GM18951 (cell line): ENCODE measurements around the gene CLCN4.

ENCODE experiments used
- POLR2A ChIP-seq: IDR thresholded peaks from 4 replicates; pipeline ENCODE4 v1.6.1; 2011; ENCODE audit warnings: mild to moderate bottlenecking; ENCODE audit not compliant: insufficient read length, insufficient read depth; ENCODE audit errors: extremely low read depth
- in situ Hi-C: fragments of 300-500 bp; cut with MboI; formaldehyde crosslinking; loops from one replicate; pipeline ENCODE4 v1.12.0; 2022; ENCODE audit warnings: low sequenced_read_pairs, mixed read lengths, inconsistent platforms; ENCODE audit not compliant: unreplicated experiment

CLCN4 gene

DNA sequence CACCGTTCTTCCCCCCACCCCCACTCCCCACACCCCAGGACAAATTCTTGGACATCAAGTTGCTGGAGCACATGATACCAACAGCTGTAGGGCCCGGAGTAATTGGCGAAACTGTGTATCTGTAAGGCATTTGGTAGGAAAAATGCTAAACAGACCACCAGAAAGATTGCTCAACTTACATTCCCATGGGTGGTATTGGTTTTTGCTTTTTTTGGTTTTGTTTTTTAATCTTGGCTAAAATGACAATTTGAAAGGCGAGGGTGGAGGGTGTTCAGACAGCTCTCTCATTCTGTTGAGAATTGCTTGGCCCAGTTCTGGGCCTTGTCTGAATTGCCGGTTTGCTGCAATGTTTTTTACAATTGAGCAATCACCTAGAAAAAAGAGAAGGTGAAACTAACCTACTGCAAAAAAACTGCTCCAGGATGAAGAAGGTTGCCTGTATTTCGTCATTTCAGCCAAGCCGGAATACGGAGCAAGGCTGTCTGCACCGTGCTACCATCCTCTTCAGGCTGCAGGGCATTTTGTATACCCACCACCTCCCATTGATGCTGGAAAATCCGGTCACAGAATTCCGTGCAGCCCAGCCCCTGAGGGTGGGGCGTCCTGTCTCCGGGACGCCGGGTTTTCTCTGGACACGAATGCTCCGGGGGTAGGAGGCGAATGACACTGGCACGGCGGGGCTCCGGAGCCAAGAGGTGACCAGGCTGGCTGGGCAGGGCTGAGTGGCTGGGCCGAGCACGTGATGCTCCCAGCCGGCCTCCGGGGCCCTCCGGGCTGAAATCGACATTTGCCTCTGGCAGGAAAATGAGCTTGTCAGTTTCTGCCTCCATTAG is at the start of gene CLCN4:
Gene CLCN4, plus strand, starts transcription at position 777 of the 833 bp plus-strand sequence. CDS start 28,058 bp downstream, outside the sequence.
- peak; percentile 27 for TF ChIP-seq POLR2A

DNA sequence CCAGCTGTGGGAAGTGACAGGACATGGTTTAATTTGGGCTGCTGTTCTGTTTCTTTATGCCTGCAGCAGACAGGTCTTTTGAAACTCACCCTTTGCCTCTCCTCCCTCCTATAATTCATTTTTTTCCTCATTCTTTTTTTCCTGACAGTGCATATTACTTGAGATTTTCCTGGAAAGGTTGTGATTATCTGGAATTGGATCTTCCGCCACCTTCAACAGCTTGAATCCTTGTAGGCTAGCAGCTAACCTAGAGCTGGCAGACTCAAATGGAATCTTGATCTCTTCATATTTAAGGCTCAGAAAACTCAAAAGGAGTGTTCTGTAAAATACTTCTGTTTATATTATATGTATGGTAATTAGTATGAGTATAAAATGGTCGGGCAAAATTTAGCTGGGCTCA is 49.3 kb upstream of the CLCN4 start:
- no peak for TF ChIP-seq POLR2A
- in situ Hi-C loops: loop anchor here (25.0 kb wide), 1 partner anchor 220 kb away; no protein-coding TSS in a partner anchor

More for the DNA sequence above, at the start of gene CLCN4:
- in situ Hi-C loops: no loop called here

DNA sequence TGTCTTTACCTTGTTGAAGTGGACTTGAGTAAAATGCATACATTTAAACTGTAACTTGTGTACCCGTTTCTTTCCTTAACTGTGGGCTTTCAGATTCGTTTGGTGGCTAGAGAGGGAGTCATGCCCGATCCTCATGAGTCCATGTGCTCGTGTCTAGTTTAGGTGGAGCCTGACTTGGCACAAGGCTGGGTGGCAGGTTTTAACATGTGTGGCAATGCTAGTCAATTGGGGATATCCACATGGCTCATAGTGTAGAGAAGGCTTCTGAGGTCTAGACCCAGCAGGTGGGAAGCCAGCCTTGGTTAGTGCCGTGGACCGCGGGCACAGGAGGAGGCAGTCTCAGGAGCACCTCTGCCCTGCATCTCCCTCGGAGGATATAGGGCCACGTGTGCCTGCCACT is 48.5 kb upstream of the CLCN4 start:
- no peak for TF ChIP-seq POLR2A

DNA sequence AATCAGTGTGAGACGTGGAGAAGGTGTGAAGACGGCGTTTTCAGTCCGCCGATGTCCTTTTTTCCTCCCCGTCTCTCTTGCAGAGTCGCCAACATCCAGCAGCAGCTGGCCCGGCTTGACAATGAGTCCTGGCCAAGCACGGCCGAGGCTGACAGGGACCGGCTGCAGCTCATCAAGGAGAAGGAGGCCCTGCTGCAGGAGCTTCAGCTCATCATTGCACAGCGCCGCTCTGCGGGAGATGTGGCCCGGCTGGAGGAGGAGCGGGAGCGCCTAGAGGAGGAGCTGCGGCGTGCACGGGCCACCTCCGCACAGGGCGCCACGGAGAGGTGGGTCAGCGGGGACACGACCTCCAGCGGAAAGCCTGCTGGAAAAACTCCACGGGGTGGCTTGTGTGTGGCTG is 47.1 kb upstream of the CLCN4 start:
- TF ChIP-seq POLR2A: no peak
- in situ Hi-C loops: loop anchor here (25.0 kb wide), 1 partner anchor 222 kb away; no protein-coding TSS in a partner anchor

More for the DNA sequence above, 48.5 kb upstream of the CLCN4 start:
- in situ Hi-C loops: loop anchor here (25.0 kb wide), 1 partner anchor 221 kb away; no protein-coding TSS in a partner anchor

- in situ Hi-C loops: loop anchor here (25.0 kb wide), 1 partner anchor 223 kb away; no protein-coding TSS in a partner anchor
Observed at GRCh38 chrX:10110316-10110935, 46.3 kb upstream of the CLCN4 start.

GRCh38 chrX:10110984-10111363 is 45.8 kb upstream of the CLCN4 start:
- TF ChIP-seq POLR2A: no peak
- in situ Hi-C loops: loop anchor here (25.0 kb wide), 1 partner anchor 224 kb away; no protein-coding TSS in a partner anchor

More at GRCh38 chrX:10110316-10110935, 46.3 kb upstream of the CLCN4 start:
- no peak for TF ChIP-seq POLR2A

- in situ Hi-C loops: loop anchor here (25.0 kb wide), 1 partner anchor 224 kb away; no protein-coding TSS in a partner anchor
- TF ChIP-seq POLR2A: peak; percentile 46
Observed at GRCh38 chrX:10111364-10112148, 45.2 kb upstream of the CLCN4 start.

GRCh38 chrX:10112510-10112909 is 44.3 kb upstream of the CLCN4 start:
- in situ Hi-C loops: loop anchor here (25.0 kb wide), 1 partner anchor 225 kb away; no protein-coding TSS in a partner anchor
- TF ChIP-seq POLR2A: no peak

- in situ Hi-C loops: loop anchor here (5.0 to 25.0 kb wide), 2 partner anchors 118 to 228 kb away; no protein-coding TSS in a partner anchor
- no peak for TF ChIP-seq POLR2A
Observed at GRCh38 chrX:10115082-10115481, 41.7 kb upstream of the CLCN4 start.

- in situ Hi-C loops: loop anchor here (5.0 to 25.0 kb wide), 2 partner anchors 120 to 230 kb away; no protein-coding TSS in a partner anchor
- TF ChIP-seq POLR2A: no peak
Observed at GRCh38 chrX:10117301-10117700, 39.5 kb upstream of the CLCN4 start.

DNA sequence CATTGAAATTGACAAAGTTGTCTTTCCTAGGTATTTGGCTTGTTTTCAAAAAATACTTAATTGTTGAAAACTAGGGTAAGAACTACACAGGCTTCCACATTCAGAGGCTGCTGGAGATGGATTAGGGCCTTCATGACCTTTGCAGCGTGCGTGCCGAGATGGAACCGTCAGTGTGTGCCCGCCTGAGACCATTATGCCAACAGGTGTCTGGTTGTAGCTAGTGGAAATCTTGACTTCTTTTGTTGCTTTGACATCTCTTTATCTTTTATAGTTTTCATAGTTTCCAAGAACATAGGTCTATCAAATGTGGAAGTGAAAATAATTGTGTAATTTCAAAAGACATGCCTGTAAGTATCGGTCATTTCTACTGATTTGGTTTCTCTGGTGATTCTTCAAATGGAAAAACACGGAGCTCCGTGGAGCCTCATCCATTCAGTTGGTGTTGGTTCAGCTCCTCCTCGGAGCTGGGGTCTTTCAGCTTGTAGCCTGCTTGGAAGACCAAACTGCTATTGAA is 38.9 kb upstream of the CLCN4 start:
- in situ Hi-C loops: loop anchor here (5.0 to 25.0 kb wide), 2 partner anchors 121 to 231 kb away; no protein-coding TSS in a partner anchor
- TF ChIP-seq POLR2A: no peak

DNA sequence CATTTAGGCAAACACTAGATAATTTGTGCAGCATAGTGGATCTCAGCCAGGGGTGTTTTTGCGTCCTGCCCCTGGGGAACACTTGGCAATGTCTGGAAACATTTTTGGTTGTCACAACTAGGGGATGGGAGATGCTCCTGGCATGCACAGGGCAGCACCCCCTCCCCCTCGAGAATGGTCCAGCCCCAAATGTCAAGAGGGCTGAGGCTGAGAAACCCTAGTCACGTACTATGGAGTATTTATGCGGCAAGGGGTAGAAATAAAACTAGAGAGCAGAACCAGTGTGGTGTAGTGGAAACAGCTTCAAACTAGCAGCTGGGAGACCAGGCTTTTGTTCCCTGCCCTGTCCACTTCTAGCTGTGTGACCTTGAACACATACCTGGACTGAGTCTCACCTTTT is 38.2 kb upstream of the CLCN4 start:
- TF ChIP-seq POLR2A: no peak
- in situ Hi-C loops: loop anchor here (5.0 to 25.0 kb wide), 2 partner anchors 121 to 231 kb away; no protein-coding TSS in a partner anchor
